ENCODE data around the gene ZNF627. TPM values are rescaled to one million over a fixed set of nuclear protein-coding genes. Genes with fewer than 3 reads are reported as not detected.
A peak's percentile ranks its signal among the peaks of the same experiment; 100 is the strongest.

Gene ZNF627
- 1 to 10 TPM; 3.5 to 9.2 (median 6.5) TPM for total RNA-seq

DNA sequence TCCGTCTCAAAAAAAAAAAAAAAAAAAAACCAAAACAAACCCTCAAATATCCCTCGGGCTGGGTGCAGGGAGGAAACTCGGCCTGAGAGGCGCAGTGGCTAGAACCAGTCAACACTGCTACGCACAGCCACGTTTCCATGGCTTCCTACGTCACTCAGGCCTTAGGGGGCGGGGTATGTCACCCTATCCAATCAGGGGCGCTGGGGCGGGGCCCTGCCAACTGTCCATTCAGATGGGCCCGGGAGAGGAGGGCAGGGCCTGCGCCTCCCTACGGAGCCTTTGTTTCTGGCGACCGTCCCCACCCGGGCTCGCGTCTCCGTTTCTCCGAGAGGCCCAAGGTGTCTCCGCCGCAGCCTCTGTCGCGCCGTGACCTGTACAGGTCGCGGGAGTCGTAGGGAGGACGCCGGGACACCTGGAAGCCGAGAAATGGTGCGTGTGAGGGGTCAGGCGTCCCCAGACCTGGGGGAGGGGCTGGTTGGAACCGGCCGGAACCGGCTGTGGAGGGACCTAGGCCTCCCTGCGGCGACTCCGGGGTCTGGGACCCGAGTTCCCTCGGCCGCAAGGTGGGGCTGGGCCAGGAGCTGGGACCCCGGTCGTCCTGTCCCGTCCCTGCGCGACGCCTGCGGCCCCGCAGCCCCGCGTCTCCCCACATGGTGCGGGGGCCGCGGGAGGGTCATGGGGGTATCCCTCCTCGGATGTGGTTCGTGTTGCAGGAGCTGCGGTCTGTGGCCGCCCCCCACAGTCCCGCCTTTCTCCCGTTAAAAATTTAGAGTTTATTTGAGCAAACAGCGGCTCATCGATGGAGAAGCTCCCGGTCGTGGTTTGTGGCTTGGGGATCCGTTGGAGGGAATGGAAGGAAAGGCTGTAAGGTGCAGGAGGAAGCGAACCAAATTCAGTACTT, at the start of gene ZNF627:
ZNF627 (plus strand) TSS at position 282 of the 901 bp plus-strand sequence; CDS start at position 427, 145 bp downstream.
- TF ChIP-seq POLR2A (IDR thresholded peaks at IDR 0.05) = peak in 3 of 4 donors; percentile 74 to 95 (median 83)
- TF ChIP-seq, protein P1, sequence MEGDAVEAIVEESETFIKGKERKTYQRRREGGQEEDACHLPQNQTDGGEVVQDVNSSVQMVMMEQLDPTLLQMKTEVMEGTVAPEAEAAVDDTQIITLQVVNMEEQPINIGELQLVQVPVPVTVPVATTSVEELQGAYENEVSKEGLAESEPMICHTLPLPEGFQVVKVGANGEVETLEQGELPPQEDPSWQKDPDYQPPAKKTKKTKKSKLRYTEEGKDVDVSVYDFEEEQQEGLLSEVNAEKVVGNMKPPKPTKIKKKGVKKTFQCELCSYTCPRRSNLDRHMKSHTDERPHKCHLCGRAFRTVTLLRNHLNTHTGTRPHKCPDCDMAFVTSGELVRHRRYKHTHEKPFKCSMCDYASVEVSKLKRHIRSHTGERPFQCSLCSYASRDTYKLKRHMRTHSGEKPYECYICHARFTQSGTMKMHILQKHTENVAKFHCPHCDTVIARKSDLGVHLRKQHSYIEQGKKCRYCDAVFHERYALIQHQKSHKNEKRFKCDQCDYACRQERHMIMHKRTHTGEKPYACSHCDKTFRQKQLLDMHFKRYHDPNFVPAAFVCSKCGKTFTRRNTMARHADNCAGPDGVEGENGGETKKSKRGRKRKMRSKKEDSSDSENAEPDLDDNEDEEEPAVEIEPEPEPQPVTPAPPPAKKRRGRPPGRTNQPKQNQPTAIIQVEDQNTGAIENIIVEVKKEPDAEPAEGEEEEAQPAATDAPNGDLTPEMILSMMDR (IDR thresholded peaks at IDR 0.05) = peak in 4 of 6 experiments; percentile 12 to 46 (median 36)
- 0% methylated on average over 12 to 25 of the region's 67 CpGs for WGBS, 2 donors
- Histone ChIP-seq H3K4me1 (peaks cover 0 to 29% (median 9%) of the 10 kb centered on the region in 3 donors), H3K27me3 (no peaks in the 10 kb centered on the region), H3K27ac (peak within 1 kb of the TSS; percentile 90 to 97 (median 92)), H3K9me3 (no peaks in the 10 kb centered on the region), H3K4me3 (peak within 1 kb of the TSS; percentile 63 to 96 (median 78)), H3K36me3 (no peaks in the 10 kb centered on the region)
- DNase-seq = peak; percentile 94
- intact Hi-C loops (cut with DNase I) = no loop called here

DNA sequence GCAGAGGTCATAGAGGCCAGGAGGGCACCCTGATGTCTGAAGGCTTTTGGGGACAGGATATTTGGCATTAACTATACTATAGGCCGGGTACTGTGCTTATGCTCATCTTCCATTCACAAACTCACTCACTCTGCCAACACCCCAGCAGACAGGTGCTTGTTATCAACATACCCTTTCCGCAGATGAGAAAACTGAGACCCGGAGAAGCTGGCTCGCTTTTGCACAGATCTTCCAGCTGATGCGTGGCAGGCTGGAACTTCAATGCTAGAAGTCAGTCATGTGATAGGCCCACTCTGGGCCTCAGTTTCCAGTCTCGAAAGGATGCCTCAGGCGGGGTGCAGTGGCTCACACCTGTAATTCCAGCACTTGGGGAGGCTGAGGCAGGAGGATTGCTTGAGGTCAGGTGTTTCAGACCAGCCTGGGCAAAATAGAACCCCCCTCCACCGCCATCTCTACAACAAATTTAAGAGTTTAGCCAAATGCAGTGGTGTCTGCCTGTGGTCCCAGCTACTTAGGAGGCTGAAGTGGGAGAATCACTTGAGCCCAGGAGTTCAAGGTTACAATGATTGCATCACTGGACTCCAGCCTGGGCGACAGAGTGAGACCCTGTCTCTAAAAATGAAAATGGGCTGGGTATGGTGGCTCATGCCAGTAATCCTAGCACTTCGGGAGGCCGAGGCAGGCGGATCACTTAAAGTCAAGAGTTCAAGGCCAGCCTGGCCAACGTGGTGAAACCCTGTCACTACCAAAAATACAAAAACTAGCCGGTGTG, 49.2 kb upstream of the ZNF627 start:
- H3K4me3 ChIP-seq = no peak overlapping the region

DNA sequence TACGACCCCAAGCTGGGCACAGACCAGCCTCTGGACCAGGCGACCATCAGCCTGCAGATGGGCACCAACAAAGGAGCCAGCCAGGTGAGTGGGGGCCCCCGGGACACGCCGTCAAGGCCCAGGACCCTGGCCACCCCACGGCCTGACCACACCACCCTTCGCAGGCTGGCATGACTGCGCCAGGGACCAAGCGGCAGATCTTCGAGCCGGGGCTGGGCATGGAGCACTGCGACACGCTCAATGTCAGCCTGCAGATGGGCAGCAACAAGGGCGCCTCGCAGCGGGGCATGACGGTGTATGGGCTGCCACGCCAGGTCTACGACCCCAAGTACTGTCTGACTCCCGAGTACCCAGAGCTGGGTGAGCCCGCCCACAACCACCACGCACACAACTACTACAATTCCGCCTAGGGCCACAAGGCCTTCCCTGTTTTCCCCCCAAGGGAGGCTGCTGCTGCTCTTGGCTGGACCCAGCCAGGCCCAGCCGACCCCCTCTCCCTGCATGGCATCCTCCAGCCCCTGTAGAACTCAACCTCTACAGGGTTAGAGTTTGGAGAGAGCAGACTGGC, 47.8 kb upstream of the ZNF627 start:
- no peak overlapping the region for H3K4me3 ChIP-seq
- no peak for TF ChIP-seq POLR2A (IDR thresholded peaks at IDR 0.05)
- no peaks in the 10 kb centered on the region for H3K4me1 ChIP-seq
- peaks cover 10 to 36% (median 10%) of the 10 kb centered on the region in 3 donors for H3K36me3 ChIP-seq
- 58 to 75% methylated on average over 6 to 15 of the region's 24 CpGs for WGBS, 2 donors
- no peaks in the 10 kb centered on the region for H3K27me3 ChIP-seq
- intact Hi-C loops (cut with DNase I) = no loop called here
- H3K9me3 ChIP-seq = no peaks in the 10 kb centered on the region
- H3K27ac ChIP-seq = no peak overlapping the region
- DNase-seq = no peak

More for the DNA sequence above, 49.2 kb upstream of the ZNF627 start:
- DNase-seq = no peak
- Histone ChIP-seq H3K27me3 (no peaks in the 10 kb centered on the region), H3K36me3 (peaks cover 0 to 23% (median 3%) of the 10 kb centered on the region in 3 donors), H3K4me1 (no peaks in the 10 kb centered on the region), H3K27ac (no peak overlapping the region), H3K9me3 (no peaks in the 10 kb centered on the region)
- TF ChIP-seq, protein P1 (IDR thresholded peaks at IDR 0.05) = no peak
- no peak for TF ChIP-seq POLR2A (IDR thresholded peaks at IDR 0.05)
- 85 to 89% methylated on average over 12 of the region's 14 CpGs for WGBS, 2 donors
- intact Hi-C loops (cut with DNase I) = no loop called here

DNA sequence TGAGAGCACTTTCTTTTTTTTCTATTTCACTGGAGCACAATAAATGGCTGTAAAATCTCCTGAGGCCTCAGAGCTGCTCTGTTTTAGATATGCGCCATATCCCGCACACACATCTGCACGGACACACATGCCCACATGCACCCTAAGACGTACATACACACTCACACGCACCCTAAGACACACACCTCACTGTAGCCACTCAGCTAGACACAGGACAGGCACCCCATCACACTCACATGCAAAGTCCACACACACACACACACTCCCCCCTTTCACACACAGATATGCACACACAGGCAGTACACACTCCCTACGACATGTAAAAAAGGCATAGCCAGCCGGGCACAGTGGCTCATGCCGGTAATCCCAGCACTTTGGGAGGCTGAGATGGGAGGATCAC, 47.0 kb upstream of the ZNF627 start:
- H3K4me1 ChIP-seq = no peaks in the 10 kb centered on the region
- TF ChIP-seq POLR2A (IDR thresholded peaks at IDR 0.05) = no peak
- TF ChIP-seq, protein P1 (IDR thresholded peaks at IDR 0.05) = no peak
- no peaks in the 10 kb centered on the region for H3K9me3 ChIP-seq
- intact Hi-C loops (cut with DNase I) = no loop called here
- no peak for DNase-seq
- H3K4me3 ChIP-seq = no peak overlapping the region
- peaks cover 11 to 44% (median 12%) of the 10 kb centered on the region in 3 donors for H3K36me3 ChIP-seq
- 84 to 88% methylated on average over 6 to 7 of the region's 8 CpGs for WGBS, 2 donors
- H3K27me3 ChIP-seq = no peaks in the 10 kb centered on the region
- peak overlapping the region in 3 of 4 donors; percentile 30 to 38 (median 36) for H3K27ac ChIP-seq

DNA sequence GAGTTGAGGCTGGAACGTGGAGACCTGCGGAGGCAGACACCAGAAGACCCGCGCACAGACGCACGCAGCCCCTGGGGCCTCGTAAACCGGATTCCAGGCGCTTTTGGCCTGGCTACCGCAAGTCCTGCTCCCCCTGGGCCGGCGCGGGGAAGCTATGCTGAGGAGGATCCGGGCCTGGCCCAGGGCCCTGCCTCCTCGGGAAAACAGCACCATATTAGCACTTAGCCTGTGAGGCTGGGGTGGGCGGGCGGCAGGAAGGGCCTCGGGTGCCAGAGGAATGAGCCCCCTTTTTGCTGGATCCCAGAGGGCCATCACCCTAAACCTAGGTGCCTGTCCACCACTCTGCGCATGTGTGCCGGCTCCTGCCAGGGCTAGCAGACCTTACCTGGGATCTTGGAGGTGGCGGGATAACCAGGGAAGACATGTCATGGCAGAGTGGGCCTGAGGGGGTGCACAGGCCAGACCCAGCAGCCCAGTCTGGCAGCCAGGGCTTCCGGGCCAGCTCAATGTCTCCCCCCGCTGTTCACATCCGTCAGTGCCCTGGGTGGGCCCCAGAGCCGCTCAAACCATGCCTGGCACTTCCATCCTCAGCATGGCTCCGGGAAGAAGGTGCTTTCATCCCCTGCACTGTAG, 45.6 kb upstream of the ZNF627 start:
- no peak for DNase-seq
- WGBS, 2 donors = 76 to 93% methylated on average over 3 to 5 of the region's 26 CpGs
- H3K27ac ChIP-seq = peak overlapping the region; percentile 61 to 84 (median 78)
- H3K9me3 ChIP-seq = no peaks in the 10 kb centered on the region
- intact Hi-C loops (cut with DNase I) = no loop called here
- H3K27me3 ChIP-seq = no peaks in the 10 kb centered on the region
- H3K4me1 ChIP-seq = peaks cover 0 to 6% (median 2%) of the 10 kb centered on the region in 3 donors
- peaks cover 11 to 57% (median 12%) of the 10 kb centered on the region in 3 donors for H3K36me3 ChIP-seq
- TF ChIP-seq, protein P1 (IDR thresholded peaks at IDR 0.05) = peak in 2 of 6 experiments; percentile 4 to 5
- peak in 1 of 4 donors; percentile 22 for TF ChIP-seq POLR2A (IDR thresholded peaks at IDR 0.05)
- H3K4me3 ChIP-seq = no peak overlapping the region

Data from esophagus squamous epithelium (tissue), 5 donors.